Measurements from ENCODE around the gene GAS2L1.

DNA sequence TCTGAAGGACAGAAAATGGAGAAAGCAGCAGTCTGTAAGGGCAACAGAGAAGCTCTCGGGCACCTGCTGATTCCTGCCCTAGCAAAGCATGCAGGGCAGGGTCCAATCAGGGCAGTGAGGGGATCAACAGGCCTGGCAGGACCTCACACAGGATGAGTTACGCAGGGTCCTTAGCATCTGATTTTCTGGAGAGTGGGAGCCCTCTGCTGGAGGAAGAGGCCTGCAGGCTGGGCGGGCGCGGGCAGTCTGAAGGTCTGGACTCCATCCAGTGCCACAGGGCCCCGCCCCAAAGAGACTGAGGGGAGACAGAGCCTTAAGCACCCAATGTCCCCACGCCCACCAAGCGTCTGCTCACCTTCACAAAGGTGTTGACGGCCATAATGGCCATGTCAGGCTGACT is 53.0 kb downstream of the GAS2L1 start:
- TF ChIP-seq POLR2AphosphoS5 (IDR thresholded peaks at IDR 0.05; ENCODE audit: low read depth, low read length) (no peak), TAF1 (IDR thresholded peaks at IDR 0.05; ENCODE audit: borderline replicate concordance, low read depth, low read length) (no peak)

Data from GM12892 (cell line).